GM10266 (cell line): ENCODE data around the gene SPON2.

Experiments used
- DNase-seq: peaks from one replicate; pipeline ENCODE4 v3.0.0; 2012; ENCODE audit errors: extremely low spot score
- TF ChIP-seq, protein P1 (sequence below): IDR thresholded peaks from 2 replicates; pipeline ENCODE4 v1.5.1; 2012; ENCODE audit warnings: mild to moderate bottlenecking, low read depth; ENCODE audit not compliant: control insufficient read depth, insufficient read depth; ENCODE audit errors: missing control alignments

SPON2 gene

DNA sequence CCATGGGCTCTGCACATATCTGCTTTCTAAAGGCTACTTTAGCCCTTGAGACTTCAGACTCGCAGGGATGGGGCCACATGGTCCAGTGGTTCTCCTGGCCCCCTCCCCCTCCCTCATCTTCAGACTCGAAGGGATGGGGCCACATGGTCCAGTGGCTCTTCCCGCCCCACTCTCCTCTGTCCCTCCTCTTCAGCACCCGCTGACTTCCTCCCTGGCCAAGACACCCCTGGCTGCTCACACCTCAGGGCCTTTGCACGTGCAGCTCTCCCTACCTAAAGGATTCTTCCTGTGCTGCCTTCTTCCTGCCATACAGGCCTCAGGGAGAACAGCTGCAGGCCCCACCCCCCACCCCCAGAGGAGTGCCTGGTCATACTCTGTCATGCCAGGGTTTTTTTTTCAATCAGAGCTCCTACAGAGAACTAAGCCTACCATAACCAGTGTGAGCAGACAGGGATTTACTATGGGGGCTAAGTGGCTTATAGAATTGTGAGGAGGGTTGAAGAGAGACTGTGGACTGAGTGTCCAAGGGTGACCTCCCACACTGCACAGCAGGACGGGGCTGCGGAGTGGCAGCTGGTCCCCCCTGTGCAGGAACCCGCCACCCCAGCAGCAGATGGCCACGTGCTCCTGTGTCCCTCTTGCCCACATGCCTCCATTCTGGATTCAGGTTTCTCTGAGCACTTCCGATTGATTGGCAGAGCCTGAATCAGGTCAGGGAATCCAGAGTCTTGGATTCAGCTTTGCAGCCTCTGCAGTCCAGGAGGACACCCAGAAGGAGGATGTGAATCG, 6.1 kb upstream of the SPON2 start:
- no peak for DNase-seq
- TF ChIP-seq, protein P1, sequence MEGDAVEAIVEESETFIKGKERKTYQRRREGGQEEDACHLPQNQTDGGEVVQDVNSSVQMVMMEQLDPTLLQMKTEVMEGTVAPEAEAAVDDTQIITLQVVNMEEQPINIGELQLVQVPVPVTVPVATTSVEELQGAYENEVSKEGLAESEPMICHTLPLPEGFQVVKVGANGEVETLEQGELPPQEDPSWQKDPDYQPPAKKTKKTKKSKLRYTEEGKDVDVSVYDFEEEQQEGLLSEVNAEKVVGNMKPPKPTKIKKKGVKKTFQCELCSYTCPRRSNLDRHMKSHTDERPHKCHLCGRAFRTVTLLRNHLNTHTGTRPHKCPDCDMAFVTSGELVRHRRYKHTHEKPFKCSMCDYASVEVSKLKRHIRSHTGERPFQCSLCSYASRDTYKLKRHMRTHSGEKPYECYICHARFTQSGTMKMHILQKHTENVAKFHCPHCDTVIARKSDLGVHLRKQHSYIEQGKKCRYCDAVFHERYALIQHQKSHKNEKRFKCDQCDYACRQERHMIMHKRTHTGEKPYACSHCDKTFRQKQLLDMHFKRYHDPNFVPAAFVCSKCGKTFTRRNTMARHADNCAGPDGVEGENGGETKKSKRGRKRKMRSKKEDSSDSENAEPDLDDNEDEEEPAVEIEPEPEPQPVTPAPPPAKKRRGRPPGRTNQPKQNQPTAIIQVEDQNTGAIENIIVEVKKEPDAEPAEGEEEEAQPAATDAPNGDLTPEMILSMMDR, result no peak

DNA sequence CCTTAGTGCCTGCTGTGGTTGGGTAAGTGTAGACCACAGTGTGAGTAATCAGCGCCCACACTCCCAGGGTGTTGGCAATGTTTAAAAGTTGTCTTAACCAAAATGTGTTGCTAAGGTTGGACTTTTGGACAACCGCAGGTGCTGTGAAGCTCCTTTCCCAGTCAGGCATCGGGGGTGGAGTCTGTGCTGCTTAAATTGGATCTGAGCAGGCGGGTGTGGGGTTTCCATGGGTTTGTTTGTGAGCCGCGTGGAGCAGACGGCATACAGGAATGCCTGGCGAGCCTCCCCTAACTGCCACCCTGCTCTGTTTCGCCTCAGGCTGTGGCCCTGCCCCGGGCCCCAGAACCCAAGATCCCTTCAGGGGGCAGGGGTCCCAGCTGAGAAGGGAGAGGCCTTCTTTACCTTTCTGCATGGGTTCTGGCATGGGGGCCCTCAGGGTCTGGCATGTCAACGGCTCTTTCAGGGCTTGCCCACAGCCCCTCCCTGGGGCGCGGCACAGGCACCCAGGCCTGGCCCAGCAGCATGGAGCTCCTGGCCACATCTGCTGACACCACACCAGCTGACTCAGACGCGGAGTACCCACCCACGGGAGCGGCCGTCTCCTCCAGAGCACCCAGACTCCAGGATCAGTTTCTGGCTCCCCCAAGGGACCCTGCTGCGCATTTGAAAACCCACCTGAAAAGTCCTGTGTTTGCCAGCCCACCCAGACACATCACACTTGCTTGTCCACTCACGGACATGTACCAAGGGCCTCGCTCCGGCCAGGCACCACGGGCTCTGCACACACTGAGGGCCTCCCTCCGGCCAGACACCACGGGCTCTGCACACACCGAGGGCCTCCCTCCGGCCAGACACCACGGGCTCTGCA, 5.1 kb upstream of the SPON2 start:
- no peak for DNase-seq
- TF ChIP-seq, protein P1, result no peak

DNA sequence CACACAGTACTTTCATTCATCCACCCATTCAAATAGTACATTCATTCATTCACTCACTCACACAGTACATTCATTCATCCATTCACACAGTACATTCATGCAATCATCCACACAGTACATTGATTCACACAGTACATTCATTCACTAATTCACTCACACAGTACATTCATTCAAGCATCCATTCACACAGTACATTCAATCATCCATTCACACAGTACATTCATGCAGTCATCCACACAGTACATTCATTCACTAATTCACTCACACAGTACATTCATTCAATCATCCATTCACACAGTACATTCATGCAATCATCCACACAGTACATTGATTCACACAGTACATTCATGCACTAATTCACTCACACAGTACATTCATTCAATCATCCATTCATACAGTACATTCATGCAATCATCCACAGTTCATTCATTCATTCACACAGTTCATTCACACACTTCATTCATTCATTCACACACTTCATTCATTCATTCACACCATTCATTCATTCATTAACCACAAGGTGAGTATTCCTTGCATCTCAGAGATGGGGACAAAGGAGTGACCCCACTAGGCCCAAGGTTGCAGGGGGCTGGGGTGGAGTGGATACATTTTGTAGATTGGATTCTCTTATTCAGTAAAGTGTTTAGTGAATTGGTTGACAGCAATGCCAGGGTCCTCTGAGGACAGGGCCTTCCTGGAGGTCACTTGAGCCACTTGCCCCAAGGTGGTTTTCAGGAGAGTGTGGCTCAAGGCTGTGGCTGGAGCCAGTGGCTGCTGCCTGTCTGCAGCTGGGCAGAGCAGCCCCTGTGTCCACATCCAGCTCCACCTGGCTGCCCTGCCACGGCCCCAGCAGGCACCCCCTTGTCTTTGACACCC, 4.3 kb upstream of the SPON2 start:
- TF ChIP-seq, protein P1, result no peak
- no peak for DNase-seq

DNA sequence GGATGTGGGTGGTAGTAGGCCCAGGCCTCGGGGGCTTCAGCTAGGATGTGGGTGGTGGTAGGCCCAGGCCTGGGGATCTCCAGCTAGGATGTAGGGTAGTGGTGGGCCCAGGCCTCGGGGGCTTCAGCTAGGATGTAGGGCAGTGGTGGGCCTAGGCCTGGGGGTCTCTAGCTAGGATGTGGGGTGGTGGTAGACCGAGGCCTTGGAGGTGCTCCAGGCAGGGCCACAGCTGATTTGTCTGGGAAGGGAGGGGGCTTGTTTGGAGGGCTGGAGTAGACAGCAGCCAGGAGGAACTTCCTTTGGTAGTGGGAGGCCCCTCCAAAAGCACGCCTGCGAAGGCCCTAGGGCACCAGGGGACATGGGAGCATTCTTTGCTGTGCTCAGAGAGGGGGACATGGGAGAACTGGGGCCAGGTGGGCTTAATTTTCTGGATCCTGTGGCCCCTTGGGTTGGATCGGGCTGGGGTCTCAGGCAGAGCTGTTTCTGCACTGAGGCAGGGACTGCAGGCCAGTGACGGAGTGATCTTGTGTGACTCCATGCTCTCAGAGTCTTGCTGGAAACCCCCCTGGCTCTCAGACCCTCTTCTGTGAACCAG, 3.3 kb upstream of the SPON2 start:
- no peak for DNase-seq
- TF ChIP-seq, protein P1, result no peak

DNA sequence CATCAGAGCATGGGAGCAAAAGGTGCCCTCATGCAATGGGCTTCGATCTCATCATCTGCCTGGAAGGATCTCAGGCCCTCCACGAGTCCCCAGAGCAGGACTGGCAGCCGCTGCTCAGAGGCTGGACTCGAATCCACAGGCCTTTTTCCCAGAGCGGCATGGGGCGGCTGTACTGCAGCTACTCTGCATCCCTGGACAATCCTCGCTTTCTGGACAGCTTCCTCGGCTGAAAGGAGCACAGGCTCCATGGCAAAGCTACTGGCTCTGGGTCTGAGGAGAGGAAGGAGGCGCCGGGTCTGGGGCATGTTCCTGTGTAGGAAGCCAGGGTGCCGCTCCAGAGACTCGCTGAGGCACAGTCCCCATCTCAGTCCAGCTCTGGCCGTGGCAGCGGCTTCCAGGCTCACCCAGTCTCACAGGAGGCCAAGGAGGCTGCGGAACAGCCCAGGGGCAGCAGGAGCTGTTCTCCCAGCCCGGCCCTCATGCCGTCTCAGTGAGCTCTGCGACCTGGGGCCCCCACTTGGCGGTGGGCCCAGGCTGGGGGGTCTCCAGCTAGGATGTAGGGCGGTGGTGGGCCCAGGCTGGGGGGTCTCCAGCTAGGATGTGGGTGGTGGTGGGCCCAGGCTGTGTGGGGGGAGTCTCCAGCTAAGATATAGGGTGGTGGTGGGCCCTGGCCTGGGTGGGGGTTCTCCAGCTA, 2.7 kb upstream of the SPON2 start:
- TF ChIP-seq, protein P1, result no peak
- DNase-seq, result no peak

DNA sequence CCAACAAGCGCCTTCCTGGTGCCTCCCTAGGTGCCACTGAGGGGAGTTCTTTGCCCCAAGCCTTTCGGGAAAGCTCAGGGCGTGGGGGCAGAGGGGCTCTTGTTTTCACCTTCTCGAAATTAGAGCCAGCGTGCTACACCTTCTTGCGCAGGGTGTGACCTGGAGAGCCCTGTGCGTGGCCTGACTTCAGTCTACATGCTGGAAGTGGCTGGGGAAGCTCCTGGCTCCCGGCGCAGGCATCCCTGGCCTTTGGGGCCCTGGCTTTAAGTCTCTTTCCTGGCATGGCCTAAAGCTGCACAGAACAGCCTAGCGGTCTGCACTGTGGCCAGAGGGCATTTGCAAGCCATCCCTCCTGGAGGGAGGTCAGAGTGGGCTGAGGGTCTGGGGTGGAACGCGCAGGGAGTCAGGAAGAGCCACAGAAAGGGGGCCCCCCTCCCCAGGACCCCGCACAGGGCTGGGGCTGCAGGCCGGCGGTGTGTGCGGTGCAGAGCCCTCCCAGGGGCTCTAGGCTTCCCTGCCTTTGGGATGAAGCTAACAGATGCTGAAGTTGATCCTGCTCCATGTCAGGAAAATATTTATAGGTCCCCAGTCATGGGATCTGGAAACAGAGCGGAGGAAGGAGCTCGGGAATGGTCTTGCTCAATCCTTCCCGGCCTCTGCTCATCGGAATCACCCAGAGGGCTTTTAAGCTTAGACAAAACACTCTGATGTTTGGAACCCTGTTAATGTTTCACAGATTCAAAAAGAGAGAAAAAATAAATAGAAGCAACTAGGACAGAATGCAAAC, 781 bp upstream of the SPON2 start:
- DNase-seq, result no peak

More for the DNA sequence above, 781 bp upstream of the SPON2 start:
- TF ChIP-seq, protein P1, result no peak
